GM12873 (cell line): ENCODE results near the gene NINJ2.

Source experiments
- CTCF ChIP-seq: IDR thresholded peaks from 2 replicates; pipeline ENCODE4 v1.5.1; 2012; ENCODE audit warnings: low read depth, mild to moderate bottlenecking, moderate library complexity, low read length, control low read depth; ENCODE audit not compliant: insufficient read depth; ENCODE audit errors: missing control alignments

NINJ2 gene

GRCh38 chr12:546265-546919 is 116.9 kb downstream of the NINJ2 start:
- no peak for TF ChIP-seq CTCF

GRCh38 chr12:545835-546234 is 117.4 kb downstream of the NINJ2 start:
- no peak for TF ChIP-seq CTCF

GRCh38 chr12:544941-545635 is 118.2 kb downstream of the NINJ2 start:
- TF ChIP-seq CTCF = no peak

GRCh38 chr12:544142-544541 is 119.1 kb downstream of the NINJ2 start:
- TF ChIP-seq CTCF = no peak

GRCh38 chr12:543114-543451 is 120.2 kb downstream of the NINJ2 start:
- no peak for TF ChIP-seq CTCF

GRCh38 chr12:542395-543113 is 120.7 kb downstream of the NINJ2 start:
- no peak for TF ChIP-seq CTCF

- no peak for TF ChIP-seq CTCF
Observed at GRCh38 chr12:541676-542324, 121.4 kb downstream of the NINJ2 start.
